ENCODE results near the gene DNAH5. TPM values are rescaled to one million over a fixed set of nuclear protein-coding genes. Genes with fewer than 3 reads are reported as not detected.

The DNAH5 gene
- total RNA-seq, 1 experiment from 2014 or later = 9.7 TPM

DNA sequence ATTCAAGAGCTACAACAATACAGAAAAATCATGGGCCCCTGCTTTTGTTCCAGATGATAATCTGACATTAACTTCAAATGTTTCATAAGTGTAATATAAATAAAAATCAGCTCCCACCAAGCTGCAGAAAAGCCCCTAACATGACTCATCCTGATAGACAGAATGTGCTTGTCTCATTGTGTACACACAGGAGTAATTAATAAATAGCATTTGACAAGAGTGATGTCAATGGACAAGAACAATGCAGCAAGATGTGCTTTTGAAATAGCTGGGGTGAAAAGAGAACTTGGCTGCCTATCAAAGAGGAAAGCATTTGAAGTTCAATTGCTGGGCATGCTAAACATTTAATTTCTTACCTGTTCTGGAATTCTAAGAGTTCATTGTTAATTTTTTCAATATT is 79.2 kb downstream of the DNAH5 start:
- ChIA-PET CTCF (no interaction called here), POLR2A (ENCODE audit: unreplicated experiment) (interaction anchor here (0.6 kb wide), 1 partner anchor 1295 kb away, joined by 3 read pairs; no protein-coding TSS in a partner anchor)
- no peaks in the 10 kb centered on the region for H3K79me2 ChIP-seq (ENCODE audit: low read depth)
- no peaks in the 10 kb centered on the region for H3K4me1 ChIP-seq (replicated peaks; ENCODE audit: insufficient read depth)
- no peak for DNase-seq
- H3K4me3 ChIP-seq = no peak overlapping the region
- TF ChIP-seq, protein P1, sequence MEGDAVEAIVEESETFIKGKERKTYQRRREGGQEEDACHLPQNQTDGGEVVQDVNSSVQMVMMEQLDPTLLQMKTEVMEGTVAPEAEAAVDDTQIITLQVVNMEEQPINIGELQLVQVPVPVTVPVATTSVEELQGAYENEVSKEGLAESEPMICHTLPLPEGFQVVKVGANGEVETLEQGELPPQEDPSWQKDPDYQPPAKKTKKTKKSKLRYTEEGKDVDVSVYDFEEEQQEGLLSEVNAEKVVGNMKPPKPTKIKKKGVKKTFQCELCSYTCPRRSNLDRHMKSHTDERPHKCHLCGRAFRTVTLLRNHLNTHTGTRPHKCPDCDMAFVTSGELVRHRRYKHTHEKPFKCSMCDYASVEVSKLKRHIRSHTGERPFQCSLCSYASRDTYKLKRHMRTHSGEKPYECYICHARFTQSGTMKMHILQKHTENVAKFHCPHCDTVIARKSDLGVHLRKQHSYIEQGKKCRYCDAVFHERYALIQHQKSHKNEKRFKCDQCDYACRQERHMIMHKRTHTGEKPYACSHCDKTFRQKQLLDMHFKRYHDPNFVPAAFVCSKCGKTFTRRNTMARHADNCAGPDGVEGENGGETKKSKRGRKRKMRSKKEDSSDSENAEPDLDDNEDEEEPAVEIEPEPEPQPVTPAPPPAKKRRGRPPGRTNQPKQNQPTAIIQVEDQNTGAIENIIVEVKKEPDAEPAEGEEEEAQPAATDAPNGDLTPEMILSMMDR (conservative IDR thresholded peaks at IDR 0.05) = no peak
- TF ChIP-seq EZH2 (IDR thresholded peaks at IDR 0.05; ENCODE audit: low read depth) = no peak
- no peaks in the 10 kb centered on the region for H3F3A ChIP-seq (ENCODE audit: insufficient read depth, low read depth)
- H3K27ac ChIP-seq = no peak overlapping the region
- no peaks in the 10 kb centered on the region; the same call in 1 of the 2 replicates for H4K20me1 ChIP-seq (ENCODE audit: insufficient read depth)
- intact Hi-C loops (cut with micrococcal nuclease; ENCODE audit: unreplicated experiment) = no loop called here
- no TSS peak for BruUV-seq (replicated peaks)
- no peak overlapping the region for H3K4me2 ChIP-seq
- H2AFZ ChIP-seq = no peak overlapping the region
- no peaks in the 10 kb centered on the region for H3K27me3 ChIP-seq (ENCODE audit: insufficient read depth, low read depth)
- H3K36me3 ChIP-seq (ENCODE audit: low read depth) = no peaks in the 10 kb centered on the region
- H3K9me2 ChIP-seq (ENCODE audit: insufficient read depth) = no peaks in the 10 kb centered on the region
- H3K9me3 ChIP-seq (ENCODE audit: insufficient read depth, low read depth) = no peaks in the 10 kb centered on the region

DNA sequence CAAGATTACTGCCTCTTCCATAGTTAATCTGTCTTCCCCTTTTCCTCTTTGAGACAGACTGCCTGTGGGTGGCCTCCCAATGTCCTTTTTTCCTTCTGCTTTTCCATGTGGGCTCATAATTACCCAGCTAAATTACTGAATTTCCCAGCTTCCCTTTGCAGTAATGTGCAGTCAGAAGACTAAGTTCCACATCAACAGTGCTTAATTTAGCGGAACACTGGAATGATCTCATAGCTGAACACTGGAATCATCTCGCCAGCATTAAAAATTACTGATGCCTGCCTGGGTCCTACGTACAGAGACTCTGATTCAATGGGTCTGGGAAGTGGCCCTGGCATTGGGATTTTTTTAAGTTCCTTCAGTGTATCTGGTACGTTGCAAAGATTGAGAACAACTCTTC is 84.3 kb downstream of the DNAH5 start:
- H3K4me2 ChIP-seq = no peak overlapping the region
- no peaks in the 10 kb centered on the region for H4K20me1 ChIP-seq (ENCODE audit: insufficient read depth)
- H3K79me2 ChIP-seq (ENCODE audit: low read depth) = no peaks in the 10 kb centered on the region
- no peaks in the 10 kb centered on the region for H3K27me3 ChIP-seq (ENCODE audit: insufficient read depth, low read depth)
- H3K4me1 ChIP-seq (replicated peaks; ENCODE audit: insufficient read depth) = no peaks in the 10 kb centered on the region
- H3K4me3 ChIP-seq = no peak overlapping the region
- no peaks in the 10 kb centered on the region; the same call in 1 of the 2 replicates for H3K9me3 ChIP-seq (ENCODE audit: insufficient read depth, low read depth)
- TF ChIP-seq EZH2 (IDR thresholded peaks at IDR 0.05; ENCODE audit: low read depth) = no peak
- TF ChIP-seq, protein P1 (conservative IDR thresholded peaks at IDR 0.05) = no peak
- H2AFZ ChIP-seq = no peak overlapping the region
- H3K36me3 ChIP-seq (ENCODE audit: low read depth) = no peaks in the 10 kb centered on the region
- intact Hi-C loops (cut with micrococcal nuclease; ENCODE audit: unreplicated experiment) = no loop called here
- DNase-seq = no peak
- H3K27ac ChIP-seq = no peak overlapping the region
- CTCF ChIA-PET = no interaction called here
- BruUV-seq (replicated peaks) = no TSS peak
- no peaks in the 10 kb centered on the region for H3F3A ChIP-seq (ENCODE audit: insufficient read depth, low read depth)
- POLR2A ChIA-PET (ENCODE audit: unreplicated experiment) = no interaction called here
- H3K9me2 ChIP-seq (ENCODE audit: insufficient read depth) = no peaks in the 10 kb centered on the region; the same call in 1 of the 2 replicates

GRCh38 chr5:13859270-13860065 is 85.0 kb downstream of the DNAH5 start:
- BruUV-seq (replicated peaks) = no TSS peak
- Histone ChIP-seq H3K4me3 (no peak overlapping the region), H2AFZ (no peak overlapping the region), H4K20me1 (ENCODE audit: insufficient read depth) (no peaks in the 10 kb centered on the region), H3K27ac (no peak overlapping the region), H3K4me2 (no peak overlapping the region), H3K4me1 (replicated peaks; ENCODE audit: insufficient read depth) (no peaks in the 10 kb centered on the region), H3K9me3 (ENCODE audit: insufficient read depth, low read depth) (no peaks in the 10 kb centered on the region; the same call in 1 of the 2 replicates), H3K36me3 (ENCODE audit: low read depth) (no peaks in the 10 kb centered on the region), H3F3A (ENCODE audit: insufficient read depth, low read depth) (no peaks in the 10 kb centered on the region), H3K27me3 (ENCODE audit: insufficient read depth, low read depth) (no peaks in the 10 kb centered on the region), H3K79me2 (ENCODE audit: low read depth) (no peaks in the 10 kb centered on the region), H3K9me2 (ENCODE audit: insufficient read depth) (no peaks in the 10 kb centered on the region; the same call in 1 of the 2 replicates)
- intact Hi-C loops (cut with micrococcal nuclease; ENCODE audit: unreplicated experiment) = no loop called here
- POLR2A ChIA-PET (ENCODE audit: unreplicated experiment) = no interaction called here
- TF ChIP-seq, protein P1 (conservative IDR thresholded peaks at IDR 0.05) = no peak
- no peak for TF ChIP-seq EZH2 (IDR thresholded peaks at IDR 0.05; ENCODE audit: low read depth)
- no peak for DNase-seq
- CTCF ChIA-PET = no interaction called here

All from PC-9 (cell line).